Pancreas (tissue), 10 donors: Measurements from ENCODE around the gene STX18. TPM values are rescaled to one million over a fixed set of nuclear protein-coding genes. Genes with fewer than 3 reads are reported as not detected.

Source experiments
- ATAC-seq, 4 donors: fragments of 200-7000 bp; cut with Tn5 transposase; one replicate each; pipeline versions ENCODE4 v1.8.0 to v1.9.1; 2020; ENCODE audit warnings: mild to moderate bottlenecking in 4 of 4, moderate library complexity in 4 of 4
- DNase-seq, 6 donors: peaks; one replicate each; pipeline ENCODE4 v3.0.0-alpha.2; 2020
- FAIRE-seq: peaks from 2 replicates; lab custom pipeline; 2012; peaks lifted over from hg19 to GRCh38; lab: Jason Lieb, UNC
- H3K27ac ChIP-seq, 4 donors: fragments of 200-600 bp; sonication (generic); 1 replicate in 3 of 4; 2 replicates in 1 of 4; pipeline versions ENCODE4 v1.5.0 to v1.8.0; 2020
- H3K27me3 ChIP-seq, 4 donors: fragments of 200-600 bp; one replicate each; pipeline ENCODE4 v1.8.0; 2021
- H3K36me3 ChIP-seq, 3 donors: fragments of 200-600 bp; sonication (generic) in 1 of 3; one replicate each; pipeline versions ENCODE4 v1.5.0 to v1.8.0; 2020 to 2021
- H3K4me1 ChIP-seq, 3 donors: fragments of 200-600 bp; one replicate each; pipeline ENCODE4 v1.8.0; 2021
- H3K4me3 ChIP-seq, 4 donors: fragments of 200-600 bp; sonication (generic) in 2 of 4; one replicate each; pipeline versions ENCODE4 v1.5.0 to v1.8.0; 2020 to 2021
- H3K9me3 ChIP-seq, 4 donors: fragments of 200-600 bp; one replicate each; pipeline ENCODE4 v1.8.0; 2021
- CTCF ChIP-seq, 4 donors: fragments of 200-600 bp; sonication (generic) in 3 of 4; IDR thresholded peaks; one replicate each; pipeline versions ENCODE4 v1.5.0 to v1.8.0; 2021; ENCODE audit warnings: antibody characterized with exemption in 4 of 4
- WGBS, 2 donors: extraction: QIAGEN DNeasy Blood & Tissue Kit; methylation state at CpG; one replicate each; pipeline ENCODE4 v1.1.7; 2013; 5-methylcytosine and 5-hydroxymethylcytosine counted together
- intact Hi-C, 3 donors: fragments of 100-400 bp; cut with DNase I; formaldehyde crosslinking; loops; one replicate each; pipeline versions ENCODE4 v1.11.1 to v1.14.2; 2022
- polyA plus RNA-seq, 2 donors: library from polyadenylated mRNA; stranded (reverse); fragments of 200-250 nt; gene quantifications; one replicate each; pipeline ENCODE4 v1.2.3, GENCODE V29; 2013
- total RNA-seq, 6 donors: library from RNA; stranded (reverse); fragmentation: NEBNext Ultra II Directional in 4 of 6; extraction: Animal tissue kit (Norgen Biotek cat#: 25700) in 4 of 6; gene quantifications; one replicate each; pipeline versions ENCODE4 v1.2.1 to v1.2.4, GENCODE V29; 2021 to 2023
- donor health status: healthy with polysubstance abuse.
- donor health status: DM: no; HTN: no; CAD: no; lungs with moderate emphysema.
- donor health status: DM: no; HTN: no; CAD: no.
- donor health status: control.
- donor health status: control.
- donor health status: Bipolar disorder and iron deficiency.
- donor health status: DM: yes; HTN: yes; CAD: no.
- donor health status: DM: no; HTN: no; CAD: no.
- donor health status: DM: no; HTN: no; CAD: no.
- donor health status: DM: yes; HTN: yes; CAD: no.

Gene STX18
- total and polyA plus RNA-seq, 8 donors: 13.6 to 35.9 (median 19.0) TPM

- no peak overlapping the region for H3K4me3 ChIP-seq
- intact Hi-C loops: no loop called here
- DNase-seq: no peak
- H3K4me1 ChIP-seq: no peaks in the 10 kb centered on the region
- no peak for FAIRE-seq
- WGBS, 2 donors: 66 to 84% methylated on average over 15 of the region's 15 CpGs
- TF ChIP-seq CTCF (IDR thresholded peaks at IDR 0.05): no peak
- no peaks in the 10 kb centered on the region for H3K9me3 ChIP-seq
- no peak for ATAC-seq
- no peaks in the 10 kb centered on the region for H3K36me3 ChIP-seq
- H3K27me3 ChIP-seq: no peaks in the 10 kb centered on the region
- no peak overlapping the region for H3K27ac ChIP-seq
Observed at GRCh38 chr4:4405358-4405962, 136.4 kb downstream of the STX18 start.

GRCh38 chr4:4402966-4403365 is 138.9 kb downstream of the STX18 start:
- DNase-seq: no peak
- TF ChIP-seq CTCF (IDR thresholded peaks at IDR 0.05): no peak
- WGBS, 2 donors: 58 to 65% methylated on average over 13 of the region's 13 CpGs
- Histone ChIP-seq H3K9me3 (no peaks in the 10 kb centered on the region), H3K27me3 (no peaks in the 10 kb centered on the region), H3K36me3 (no peaks in the 10 kb centered on the region), H3K4me3 (no peak overlapping the region), H3K27ac (no peak overlapping the region), H3K4me1 (no peaks in the 10 kb centered on the region)
- intact Hi-C loops: no loop called here
- no peak for ATAC-seq
- FAIRE-seq: no peak

- no peak for ATAC-seq
- H3K4me1 ChIP-seq: no peaks in the 10 kb centered on the region
- DNase-seq: no peak
- intact Hi-C loops: no loop called here
- no peaks in the 10 kb centered on the region for H3K36me3 ChIP-seq
- H3K4me3 ChIP-seq: no peak overlapping the region
- no peaks in the 10 kb centered on the region for H3K9me3 ChIP-seq
- WGBS, 2 donors: 67 to 74% methylated on average over 7 of the region's 7 CpGs
- FAIRE-seq: no peak
- no peak for TF ChIP-seq CTCF (IDR thresholded peaks at IDR 0.05)
- H3K27me3 ChIP-seq: no peaks in the 10 kb centered on the region
- no peak overlapping the region for H3K27ac ChIP-seq
Observed at GRCh38 chr4:4401036-4401435, 140.8 kb downstream of the STX18 start.

GRCh38 chr4:4398430-4398829 is 143.4 kb downstream of the STX18 start:
- FAIRE-seq: no peak
- Histone ChIP-seq H3K4me1 (no peaks in the 10 kb centered on the region), H3K27ac (no peak overlapping the region), H3K27me3 (no peaks in the 10 kb centered on the region), H3K9me3 (no peaks in the 10 kb centered on the region), H3K4me3 (no peak overlapping the region), H3K36me3 (no peaks in the 10 kb centered on the region)
- no peak for TF ChIP-seq CTCF (IDR thresholded peaks at IDR 0.05)
- intact Hi-C loops: no loop called here
- 61 to 73% methylated on average over 4 of the region's 4 CpGs for WGBS, 2 donors
- ATAC-seq: no peak
- no peak for DNase-seq

GRCh38 chr4:4397441-4397819 is 144.4 kb downstream of the STX18 start:
- Histone ChIP-seq H3K4me1 (no peaks in the 10 kb centered on the region), H3K27me3 (no peaks in the 10 kb centered on the region), H3K36me3 (no peaks in the 10 kb centered on the region), H3K4me3 (no peak overlapping the region), H3K9me3 (no peaks in the 10 kb centered on the region), H3K27ac (no peak overlapping the region)
- no peak for TF ChIP-seq CTCF (IDR thresholded peaks at IDR 0.05)
- WGBS, 2 donors: 62 to 73% methylated on average over 13 of the region's 13 CpGs
- ATAC-seq: no peak
- DNase-seq: no peak
- FAIRE-seq: no peak
- intact Hi-C loops: no loop called here
